Sigmoid colon (tissue), 4 donors: ENCODE data around the gene CCDC186.

Experiments
- CTCF ChIP-seq, 4 experiments: fragments of 450-650 bp in 3 of 4; fragments of 200-600 bp in 1 of 4; IDR thresholded peaks; one replicate each; pipeline ENCODE4 v1.5.1; 2016 to 2019; ENCODE audit warnings: antibody characterized with exemption in 4 of 4, mild to moderate bottlenecking in 3 of 4, moderate library complexity in 2 of 4
- EP300 ChIP-seq, 4 donors: sonication (generic); formaldehyde crosslinking; IDR thresholded peaks; one replicate each; pipeline ENCODE4 v1.6.1; 2017; ENCODE audit warnings: antibody characterized with exemption in 4 of 4
- POLR2A ChIP-seq, 2 donors: fragments of 450-650 bp; IDR thresholded peaks; one replicate each; pipeline ENCODE4 v1.6.1; 2016; ENCODE audit warnings: antibody characterized with exemption in 2 of 2, mild to moderate bottlenecking in 2 of 2, moderate library complexity in 2 of 2
- POLR2AphosphoS5 ChIP-seq, 4 donors: sonication (generic); formaldehyde crosslinking; IDR thresholded peaks; one replicate each; pipeline ENCODE4 v1.6.1; 2017; ENCODE audit warnings: antibody characterized with exemption in 4 of 4

- no peak for TF ChIP-seq POLR2AphosphoS5 (IDR thresholded peaks at IDR 0.05)
- no peak for TF ChIP-seq CTCF (IDR thresholded peaks at IDR 0.05)
- no peak for TF ChIP-seq POLR2A (IDR thresholded peaks at IDR 0.05)
- TF ChIP-seq EP300 (IDR thresholded peaks at IDR 0.05) = no peak
Observed at GRCh38 chr10:114179148-114179547, 5.1 kb upstream of the CCDC186 start, which contains the start of gene TDRD1.
